Testis (tissue), 2 donors: Measurements from ENCODE around the gene ABCB9.

Source experiments
- POLR2A ChIP-seq: fragments of 450-650 bp; IDR thresholded peaks from one replicate; pipeline ENCODE4 v1.6.1; 2017; ENCODE audit warnings: antibody characterized with exemption, mild to moderate bottlenecking, moderate library complexity
- TF ChIP-seq, protein P1 (sequence below), 3 experiments: fragments of 450-650 bp in 2 of 3; fragments of 200-600 bp in 1 of 3; sonication (generic) in 1 of 3; IDR thresholded peaks; one replicate each; pipeline ENCODE4 v1.5.1; 2016 to 2019; ENCODE audit warnings: antibody characterized with exemption in 3 of 3, mild to moderate bottlenecking in 2 of 3, moderate library complexity in 1 of 3

DNA sequence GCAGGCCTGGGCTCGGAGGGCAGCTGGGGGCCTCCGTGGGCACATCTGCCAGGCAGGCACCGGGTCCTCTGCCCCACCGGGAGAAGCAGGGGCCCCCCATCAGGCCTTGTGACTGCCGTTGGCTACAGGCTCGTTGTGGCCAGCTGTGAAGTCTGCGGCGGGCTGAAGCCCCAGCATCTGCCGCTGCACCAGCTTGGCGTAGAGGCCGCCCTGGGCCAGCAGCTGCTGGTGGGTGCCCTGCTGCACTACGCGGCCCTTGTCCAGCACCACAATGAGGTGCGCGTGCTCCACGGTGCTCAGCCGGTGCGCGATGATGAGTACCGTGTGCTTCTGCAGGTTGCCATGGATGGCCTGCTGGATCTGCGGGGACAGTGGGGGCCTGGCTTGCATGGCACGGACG lies 36.5 kb downstream of the ABCB9 start:
- TF ChIP-seq, protein P1, sequence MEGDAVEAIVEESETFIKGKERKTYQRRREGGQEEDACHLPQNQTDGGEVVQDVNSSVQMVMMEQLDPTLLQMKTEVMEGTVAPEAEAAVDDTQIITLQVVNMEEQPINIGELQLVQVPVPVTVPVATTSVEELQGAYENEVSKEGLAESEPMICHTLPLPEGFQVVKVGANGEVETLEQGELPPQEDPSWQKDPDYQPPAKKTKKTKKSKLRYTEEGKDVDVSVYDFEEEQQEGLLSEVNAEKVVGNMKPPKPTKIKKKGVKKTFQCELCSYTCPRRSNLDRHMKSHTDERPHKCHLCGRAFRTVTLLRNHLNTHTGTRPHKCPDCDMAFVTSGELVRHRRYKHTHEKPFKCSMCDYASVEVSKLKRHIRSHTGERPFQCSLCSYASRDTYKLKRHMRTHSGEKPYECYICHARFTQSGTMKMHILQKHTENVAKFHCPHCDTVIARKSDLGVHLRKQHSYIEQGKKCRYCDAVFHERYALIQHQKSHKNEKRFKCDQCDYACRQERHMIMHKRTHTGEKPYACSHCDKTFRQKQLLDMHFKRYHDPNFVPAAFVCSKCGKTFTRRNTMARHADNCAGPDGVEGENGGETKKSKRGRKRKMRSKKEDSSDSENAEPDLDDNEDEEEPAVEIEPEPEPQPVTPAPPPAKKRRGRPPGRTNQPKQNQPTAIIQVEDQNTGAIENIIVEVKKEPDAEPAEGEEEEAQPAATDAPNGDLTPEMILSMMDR (IDR thresholded peaks at IDR 0.05): no peak
- TF ChIP-seq POLR2A: no peak
